ENCODE results near the gene SLC25A21. TPM values are rescaled to one million over a fixed set of nuclear protein-coding genes. Genes with fewer than 3 reads are reported as not detected.
A peak's percentile ranks its signal among the peaks of the same experiment; 100 is the strongest.

SLC25A21 gene
- polyA plus RNA-seq, 2 of the 4 experiments (the other 2 are of a cell fraction) = 0.68 to 1.4 TPM

GRCh38 chr14:36820111-36820709, 352.2 kb downstream of the SLC25A21 start:
- Histone ChIP-seq H3K9me3 (no peaks in the 10 kb centered on the region), H3K27ac (no peak overlapping the region), H3K4me3 (no peak overlapping the region), H3K4me1 (peaks cover 3% of the 10 kb centered on the region; the same call in 1 of the 3 replicates), H3K4me2 (no peak overlapping the region)
- ChIA-PET CTCF (no interaction called here), POLR2A (no interaction called here)
- WGBS (ENCODE audit: missing lambda C conversion rate) = 38% methylated on average over 2 of the region's 2 CpGs
- FAIRE-seq (no peak), ATAC-seq (no peak), DNase-seq (ENCODE audit: low read depth in 1 of 2, low spot score in 1 of 2) (peak in 1 of 2 experiments; percentile 3)
- TF ChIP-seq CHD4 (IDR thresholded peaks at IDR 0.05; ENCODE audit: borderline replicate concordance) (no peak), RNF2 (IDR thresholded peaks at IDR 0.05; ENCODE audit: borderline replicate concordance, low read depth) (no peak), HOXB5 (CRISPR knock-in tag; IDR thresholded peaks at IDR 0.05) (no peak), MAX (IDR thresholded peaks at IDR 0.05) (no peak), EP300 (IDR thresholded peaks at IDR 0.05) (no peak), ZSCAN20 (CRISPR knock-in tag; IDR thresholded peaks at IDR 0.05) (no peak), CBX8 (IDR thresholded peaks at IDR 0.05) (no peak), CBX2 (IDR thresholded peaks at IDR 0.05; ENCODE audit: borderline replicate concordance, low read depth) (no peak)

GRCh38 chr14:36818794-36819384, 353.5 kb downstream of the SLC25A21 start:
- ChIA-PET POLR2A (no interaction called here), CTCF (interaction anchor here (1.2 kb wide), 1 partner anchor 123 kb away, joined by 3 read pairs; no protein-coding TSS in a partner anchor)
- H3K27ac ChIP-seq = no peak overlapping the region
- H3K4me3 ChIP-seq = no peak overlapping the region
- no peak for FAIRE-seq
- H3K4me2 ChIP-seq = no peak overlapping the region
- DNase-seq (ENCODE audit: low read depth in 1 of 2, low spot score in 1 of 2) = no peak
- WGBS (ENCODE audit: missing lambda C conversion rate) = 41% methylated on average over 2 of the region's 2 CpGs
- TF ChIP-seq KDM1A (IDR thresholded peaks at IDR 0.05; ENCODE audit: low read depth) (no peak), E2F6 (IDR thresholded peaks at IDR 0.05; ENCODE audit: borderline replicate concordance, low read depth) (no peak), USF2 (IDR thresholded peaks at IDR 0.05) (no peak), HDAC2 (IDR thresholded peaks at IDR 0.05) (no peak), FOSL2 (IDR thresholded peaks at IDR 0.05) (no peak), FOSL2 (CRISPR knock-in tag; IDR thresholded peaks at IDR 0.05) (no peak), MAX (IDR thresholded peaks at IDR 0.05) (no peak), ZFP36 (IDR thresholded peaks at IDR 0.05; ENCODE audit: borderline replicate concordance, partially characterized antibody) (no peak), MAFK (IDR thresholded peaks at IDR 0.05; ENCODE audit: partially characterized antibody) (no peak), CTCF (IDR thresholded peaks at IDR 0.05) (no peak), EP300 (IDR thresholded peaks at IDR 0.05) (no peak), HOXB5 (CRISPR knock-in tag; IDR thresholded peaks at IDR 0.05) (no peak)
- ATAC-seq = no peak
- no peaks in the 10 kb centered on the region for H3K9me3 ChIP-seq
- H3K4me1 ChIP-seq = peaks cover 3% of the 10 kb centered on the region; the same call in 1 of the 3 replicates

- TF ChIP-seq HEYL (CRISPR knock-in tag; IDR thresholded peaks at IDR 0.05) = no peak
- TF ChIP-seq KDM1A (IDR thresholded peaks at IDR 0.05; ENCODE audit: low read depth) = no peak
- TF ChIP-seq POLR2AphosphoS2 (conservative IDR thresholded peaks at IDR 0.05; ENCODE audit: low read length) = no peak
- H3K4me3 ChIP-seq = no peak overlapping the region
- H3K27ac ChIP-seq = no peak overlapping the region
- no peak for ATAC-seq
- no peaks in the 10 kb centered on the region for H3K9me3 ChIP-seq
- no peak overlapping the region for H3K4me2 ChIP-seq
- peaks cover 3% of the 10 kb centered on the region; the same call in 1 of the 3 replicates for H3K4me1 ChIP-seq
- FAIRE-seq = no peak
- CTCF ChIA-PET = interaction anchor here (1.2 kb wide), 1 partner anchor 124 kb away, joined by 3 read pairs; no protein-coding TSS in a partner anchor
- POLR2A ChIA-PET = no interaction called here
- WGBS (ENCODE audit: missing lambda C conversion rate) = 48% methylated on average over 2 of the region's 2 CpGs
- no peak for DNase-seq (ENCODE audit: low read depth in 1 of 2, low spot score in 1 of 2)
These were observed 354.2 kb downstream of the SLC25A21 start for GRCh38 chr14:36818246-36818645.
